ENCODE measurements around the gene DUSP12. TPM values are rescaled to one million over a fixed set of nuclear protein-coding genes. Genes with fewer than 3 reads are reported as not detected.
A peak's percentile ranks its signal among the peaks of the same experiment; 100 is the strongest.

DUSP12 gene
- total RNA-seq, 2 experiments from 2014 or later, result 20.3 to 23.0 TPM

DNA sequence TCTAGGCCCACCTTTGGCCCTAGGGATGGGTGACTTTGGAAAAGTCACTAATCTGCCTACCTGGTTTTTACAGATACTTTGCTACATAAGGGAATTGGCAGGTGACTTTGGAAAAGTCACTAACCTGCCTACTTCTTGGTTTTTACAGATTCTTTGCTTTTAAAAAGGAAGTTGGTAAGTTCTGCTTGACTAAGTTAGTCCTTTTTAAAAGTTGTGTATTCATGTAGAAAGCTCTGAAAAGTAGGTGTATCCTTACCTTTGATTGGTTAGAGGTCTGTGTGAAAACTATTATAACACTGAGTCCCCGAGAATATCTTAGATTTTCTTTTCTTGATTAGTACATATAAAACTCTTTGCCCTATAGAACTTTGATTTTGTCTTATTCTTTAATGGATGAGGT is 28.9 kb downstream of the DUSP12 start:
- Histone ChIP-seq H3K36me3 (ENCODE audit: insufficient read depth, low read length) (peaks cover 21% of the 10 kb centered on the region), H3K4me3 (ENCODE audit: low read length) (no peak overlapping the region), H3K27ac (ENCODE audit: low read depth in 1 of 2, low read length in 2 of 2) (no peak overlapping the region), H3K27me3 (ENCODE audit: control insufficient read depth in 1 of 2, insufficient read depth in 2 of 2, low read length in 2 of 2) (no peaks in the 10 kb centered on the region), H3K9me3 (ENCODE audit: control insufficient read depth in 1 of 2, insufficient read depth in 1 of 2, low read length in 2 of 2) (no peaks in the 10 kb centered on the region), H3K4me1 (ENCODE audit: insufficient read depth, low read length) (peaks cover 15% of the 10 kb centered on the region)
- ATAC-seq (ENCODE audit: poor library complexity), result no peak
- Mint-ChIP-seq H3K27me3 (no peaks in the 10 kb centered on the region), H3K9me3 (no peaks in the 10 kb centered on the region), H3K27ac (peak overlapping the region; percentile 52), H3K4me1 (ENCODE audit: low read depth) (peaks cover 16% of the 10 kb centered on the region), H3K36me3 (ENCODE audit: low read depth) (peaks cover 41% of the 10 kb centered on the region), H3K4me3 (no peak overlapping the region)
- CTCF ChIA-PET, result no interaction called here
- no peak for DNase-seq
- intact Hi-C loops (cut with DNase I, micrococcal nuclease), result loop anchor here in 1 of 2 experiments (10.0 kb wide), 1 partner anchor 146 kb away; no protein-coding TSS in a partner anchor
- TF ChIP-seq, protein P1, sequence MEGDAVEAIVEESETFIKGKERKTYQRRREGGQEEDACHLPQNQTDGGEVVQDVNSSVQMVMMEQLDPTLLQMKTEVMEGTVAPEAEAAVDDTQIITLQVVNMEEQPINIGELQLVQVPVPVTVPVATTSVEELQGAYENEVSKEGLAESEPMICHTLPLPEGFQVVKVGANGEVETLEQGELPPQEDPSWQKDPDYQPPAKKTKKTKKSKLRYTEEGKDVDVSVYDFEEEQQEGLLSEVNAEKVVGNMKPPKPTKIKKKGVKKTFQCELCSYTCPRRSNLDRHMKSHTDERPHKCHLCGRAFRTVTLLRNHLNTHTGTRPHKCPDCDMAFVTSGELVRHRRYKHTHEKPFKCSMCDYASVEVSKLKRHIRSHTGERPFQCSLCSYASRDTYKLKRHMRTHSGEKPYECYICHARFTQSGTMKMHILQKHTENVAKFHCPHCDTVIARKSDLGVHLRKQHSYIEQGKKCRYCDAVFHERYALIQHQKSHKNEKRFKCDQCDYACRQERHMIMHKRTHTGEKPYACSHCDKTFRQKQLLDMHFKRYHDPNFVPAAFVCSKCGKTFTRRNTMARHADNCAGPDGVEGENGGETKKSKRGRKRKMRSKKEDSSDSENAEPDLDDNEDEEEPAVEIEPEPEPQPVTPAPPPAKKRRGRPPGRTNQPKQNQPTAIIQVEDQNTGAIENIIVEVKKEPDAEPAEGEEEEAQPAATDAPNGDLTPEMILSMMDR (IDR thresholded peaks at IDR 0.05), result no peak
- POLR2A ChIA-PET, result no interaction called here

- TF ChIP-seq, protein P1 (IDR thresholded peaks at IDR 0.05), result no peak
- intact Hi-C loops (cut with DNase I, micrococcal nuclease), result loop anchor here in 1 of 2 experiments (10.0 kb wide), 1 partner anchor 145 kb away; no protein-coding TSS in a partner anchor
Observed at GRCh38 chr1:161779393-161779792, 29.8 kb downstream of the DUSP12 start.

GRCh38 chr1:161781995-161782394 is 32.4 kb downstream of the DUSP12 start:
- Mint-ChIP-seq H3K9me3 (no peaks in the 10 kb centered on the region), H3K4me3 (no peak overlapping the region), H3K27ac (no peak overlapping the region), H3K36me3 (ENCODE audit: low read depth) (peaks cover 76% of the 10 kb centered on the region), H3K4me1 (ENCODE audit: low read depth) (peaks cover 32% of the 10 kb centered on the region), H3K27me3 (no peaks in the 10 kb centered on the region)
- Histone ChIP-seq H3K27me3 (ENCODE audit: control insufficient read depth in 1 of 2, insufficient read depth in 2 of 2, low read length in 2 of 2) (no peaks in the 10 kb centered on the region), H3K4me1 (ENCODE audit: insufficient read depth, low read length) (peaks cover 2% of the 10 kb centered on the region), H3K4me3 (ENCODE audit: low read length) (no peak overlapping the region), H3K9me3 (ENCODE audit: control insufficient read depth in 1 of 2, insufficient read depth in 1 of 2, low read length in 2 of 2) (no peaks in the 10 kb centered on the region), H3K36me3 (ENCODE audit: insufficient read depth, low read length) (peaks cover 54% of the 10 kb centered on the region), H3K27ac (ENCODE audit: low read depth in 1 of 2, low read length in 2 of 2) (no peak overlapping the region)
- TF ChIP-seq, protein P1 (IDR thresholded peaks at IDR 0.05), result no peak
- no peak for DNase-seq
- CTCF ChIA-PET, result no interaction called here
- POLR2A ChIA-PET, result no interaction called here
- ATAC-seq (ENCODE audit: poor library complexity), result no peak
- intact Hi-C loops (cut with DNase I, micrococcal nuclease), result no loop called here

More at GRCh38 chr1:161779393-161779792, 29.8 kb downstream of the DUSP12 start:
- ChIA-PET POLR2A (no interaction called here), CTCF (no interaction called here)
- Histone ChIP-seq H3K4me1 (ENCODE audit: insufficient read depth, low read length) (peaks cover 15% of the 10 kb centered on the region), H3K9me3 (ENCODE audit: control insufficient read depth in 1 of 2, insufficient read depth in 1 of 2, low read length in 2 of 2) (no peaks in the 10 kb centered on the region), H3K4me3 (ENCODE audit: low read length) (no peak overlapping the region), H3K36me3 (ENCODE audit: insufficient read depth, low read length) (peaks cover 29% of the 10 kb centered on the region), H3K27ac (ENCODE audit: low read depth in 1 of 2, low read length in 2 of 2) (no peak overlapping the region), H3K27me3 (ENCODE audit: control insufficient read depth in 1 of 2, insufficient read depth in 2 of 2, low read length in 2 of 2) (no peaks in the 10 kb centered on the region)
- Mint-ChIP-seq H3K36me3 (ENCODE audit: low read depth) (peaks cover 50% of the 10 kb centered on the region), H3K4me3 (no peak overlapping the region), H3K4me1 (ENCODE audit: low read depth) (peaks cover 25% of the 10 kb centered on the region), H3K27me3 (no peaks in the 10 kb centered on the region), H3K27ac (no peak overlapping the region), H3K9me3 (no peaks in the 10 kb centered on the region)
- no peak for ATAC-seq (ENCODE audit: poor library complexity)
- DNase-seq, result no peak

Measured in CD4-positive, alpha-beta T cell (primary cell).